Measurements from ENCODE around the gene ALDH5A1.

Gene ALDH5A1

DNA sequence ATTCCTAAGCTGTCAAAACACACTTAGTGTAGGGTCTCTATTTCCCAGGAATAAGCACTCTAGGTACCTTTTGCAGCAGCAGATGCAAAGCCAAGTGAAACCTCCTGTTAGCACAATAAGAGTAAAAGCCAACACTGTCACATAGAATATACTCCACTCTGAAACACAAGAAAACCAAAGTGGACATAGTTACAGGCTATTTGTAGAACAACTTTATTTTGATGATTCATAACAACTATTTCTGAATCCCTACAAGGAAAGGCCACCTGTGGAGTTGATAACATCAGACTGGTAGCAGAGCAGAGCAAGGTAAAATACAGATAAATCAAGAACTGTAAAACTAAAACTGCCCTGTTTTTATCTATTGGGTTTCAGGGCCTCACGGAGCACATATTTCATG is 59.7 kb downstream of the ALDH5A1 start:
- TF ChIP-seq, protein P1, sequence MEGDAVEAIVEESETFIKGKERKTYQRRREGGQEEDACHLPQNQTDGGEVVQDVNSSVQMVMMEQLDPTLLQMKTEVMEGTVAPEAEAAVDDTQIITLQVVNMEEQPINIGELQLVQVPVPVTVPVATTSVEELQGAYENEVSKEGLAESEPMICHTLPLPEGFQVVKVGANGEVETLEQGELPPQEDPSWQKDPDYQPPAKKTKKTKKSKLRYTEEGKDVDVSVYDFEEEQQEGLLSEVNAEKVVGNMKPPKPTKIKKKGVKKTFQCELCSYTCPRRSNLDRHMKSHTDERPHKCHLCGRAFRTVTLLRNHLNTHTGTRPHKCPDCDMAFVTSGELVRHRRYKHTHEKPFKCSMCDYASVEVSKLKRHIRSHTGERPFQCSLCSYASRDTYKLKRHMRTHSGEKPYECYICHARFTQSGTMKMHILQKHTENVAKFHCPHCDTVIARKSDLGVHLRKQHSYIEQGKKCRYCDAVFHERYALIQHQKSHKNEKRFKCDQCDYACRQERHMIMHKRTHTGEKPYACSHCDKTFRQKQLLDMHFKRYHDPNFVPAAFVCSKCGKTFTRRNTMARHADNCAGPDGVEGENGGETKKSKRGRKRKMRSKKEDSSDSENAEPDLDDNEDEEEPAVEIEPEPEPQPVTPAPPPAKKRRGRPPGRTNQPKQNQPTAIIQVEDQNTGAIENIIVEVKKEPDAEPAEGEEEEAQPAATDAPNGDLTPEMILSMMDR (IDR thresholded peaks at IDR 0.05; ENCODE audit: low read depth, low read length, missing control alignments), result no peak
- DNase-seq (ENCODE audit: extremely low read depth, low read depth), result no peak
- H3K4me3 ChIP-seq (replicated peaks; ENCODE audit: low read depth, low read length), result no peak overlapping the region

DNA sequence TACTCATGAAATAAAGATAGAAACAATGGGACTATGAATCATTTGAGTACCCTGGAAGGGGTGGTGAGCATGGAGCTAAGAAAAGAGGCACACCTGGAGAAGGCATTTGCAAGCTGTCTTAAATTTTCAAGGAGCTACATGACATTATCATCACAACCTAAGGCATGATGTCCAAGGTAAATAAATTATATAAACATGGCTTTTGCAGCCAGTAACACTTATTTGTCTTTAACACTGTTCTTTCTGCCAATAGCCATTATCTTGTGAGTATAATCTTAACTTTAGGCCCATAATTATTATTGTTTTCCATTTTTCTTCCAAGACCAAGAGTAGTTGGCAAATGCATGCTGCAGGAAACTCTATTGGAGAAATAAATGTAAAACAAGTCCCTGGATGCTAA is 63.7 kb downstream of the ALDH5A1 start:
- TF ChIP-seq, protein P1 (IDR thresholded peaks at IDR 0.05; ENCODE audit: low read depth, low read length, missing control alignments), result no peak
- no peak for DNase-seq (ENCODE audit: extremely low read depth, low read depth)
- no peak overlapping the region for H3K4me3 ChIP-seq (replicated peaks; ENCODE audit: low read depth, low read length)

DNA sequence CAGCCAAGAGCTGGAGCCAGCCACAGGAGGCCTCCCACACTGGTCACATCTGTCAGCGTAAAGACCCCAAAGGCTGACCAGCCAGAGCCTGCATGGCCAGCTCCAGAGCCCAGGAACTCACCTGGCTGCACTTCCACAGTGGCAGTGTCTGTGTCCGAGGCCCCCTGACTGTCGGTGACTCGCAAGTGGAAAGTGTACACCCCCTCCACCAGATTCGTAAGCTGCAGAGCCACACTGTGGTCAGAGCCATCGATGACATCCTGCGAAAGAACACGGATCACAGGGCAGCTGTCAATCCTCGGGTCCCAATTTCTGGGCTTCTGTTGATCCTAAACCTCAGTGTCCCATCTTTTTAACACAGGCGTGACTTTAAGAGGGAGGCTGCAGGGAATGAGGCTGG is 69.3 kb downstream of the ALDH5A1 start:
- DNase-seq (ENCODE audit: extremely low read depth, low read depth), result no peak
- TF ChIP-seq, protein P1 (IDR thresholded peaks at IDR 0.05; ENCODE audit: low read depth, low read length, missing control alignments), result no peak
- H3K4me3 ChIP-seq (replicated peaks; ENCODE audit: low read depth, low read length), result no peak overlapping the region

DNA sequence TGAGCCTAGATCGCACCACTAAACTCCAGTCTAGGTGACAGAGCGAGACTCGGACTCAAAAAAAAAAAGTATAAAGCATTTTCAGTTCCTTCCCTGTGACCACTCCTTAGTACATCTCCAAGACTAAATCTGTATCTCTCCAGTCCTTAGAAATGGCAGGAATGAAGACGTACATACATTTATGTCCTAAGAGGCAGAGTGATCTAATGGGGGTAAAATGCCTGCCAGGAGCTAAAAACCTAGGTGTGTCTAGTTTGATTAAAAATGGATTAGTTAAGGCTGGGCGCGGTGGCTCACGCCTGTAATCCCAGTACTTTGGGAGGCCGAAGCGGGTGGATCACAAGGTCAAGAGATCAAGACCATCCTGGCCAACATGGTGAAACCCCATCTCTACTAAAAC is 70.4 kb downstream of the ALDH5A1 start:
- TF ChIP-seq, protein P1 (IDR thresholded peaks at IDR 0.05; ENCODE audit: low read depth, low read length, missing control alignments), result no peak
- no peak for DNase-seq (ENCODE audit: extremely low read depth, low read depth)

DNA sequence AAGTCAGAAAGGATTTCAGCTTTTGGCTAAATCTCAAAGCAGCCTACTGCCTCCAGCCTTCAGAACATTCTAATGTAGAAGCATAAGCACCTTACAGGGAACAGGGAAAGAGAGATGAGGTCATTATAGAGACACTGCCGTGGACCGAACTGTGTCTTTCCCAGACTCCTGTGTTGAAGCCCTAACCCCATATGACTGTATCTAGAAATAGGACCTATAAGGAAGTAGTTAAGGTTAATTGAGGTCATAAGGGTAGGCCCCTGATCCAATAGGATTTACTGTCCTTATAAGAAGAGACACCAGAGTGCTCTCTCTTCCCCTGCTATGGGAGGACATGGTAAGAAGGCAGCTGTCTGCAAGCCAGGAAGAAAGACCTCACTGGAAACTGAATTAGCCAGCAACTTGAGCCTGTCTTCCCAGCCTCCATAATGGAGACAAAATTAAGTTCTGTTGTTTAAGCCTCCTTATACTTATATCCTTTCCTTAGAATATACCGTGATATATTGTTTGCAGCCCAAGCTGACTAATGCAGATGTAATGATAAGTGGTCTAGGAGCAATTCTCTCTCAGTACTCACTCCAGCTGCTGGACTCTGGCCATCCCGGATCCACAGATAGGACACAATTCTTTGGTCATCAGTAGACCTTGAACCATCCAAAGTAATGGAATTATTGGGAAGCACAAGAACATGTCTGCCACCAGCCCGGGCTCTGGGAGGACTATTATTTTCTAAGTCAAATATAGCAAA is 71.4 kb downstream of the ALDH5A1 start:
- TF ChIP-seq, protein P1 (IDR thresholded peaks at IDR 0.05; ENCODE audit: low read depth, low read length, missing control alignments), result no peak
- DNase-seq (ENCODE audit: extremely low read depth, low read depth), result no peak

More for the DNA sequence above, 70.4 kb downstream of the ALDH5A1 start:
- no peak overlapping the region for H3K4me3 ChIP-seq (replicated peaks; ENCODE audit: low read depth, low read length)

DNA sequence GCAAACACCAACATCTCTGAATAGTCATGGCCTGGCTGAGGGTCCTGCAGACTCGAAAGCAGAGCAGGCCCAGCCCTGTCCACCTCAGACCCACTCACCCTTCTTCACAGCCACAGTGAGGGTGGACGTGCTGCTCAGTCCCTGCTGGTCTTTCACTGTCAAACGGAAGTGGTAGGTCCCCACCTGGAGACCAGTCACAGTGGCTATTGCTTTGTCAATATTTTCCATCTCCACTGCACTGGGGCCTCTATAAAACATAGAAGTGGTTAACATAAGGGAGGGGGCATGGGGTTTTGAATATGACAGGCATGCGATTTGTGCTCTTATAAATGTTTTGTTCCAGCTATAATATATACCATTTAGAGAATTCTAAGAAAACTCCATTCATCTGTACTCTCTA is 73.9 kb downstream of the ALDH5A1 start:
- H3K4me3 ChIP-seq (replicated peaks; ENCODE audit: low read depth, low read length), result no peak overlapping the region
- no peak for DNase-seq (ENCODE audit: extremely low read depth, low read depth)

More for the DNA sequence above, 71.4 kb downstream of the ALDH5A1 start:
- H3K4me3 ChIP-seq (replicated peaks; ENCODE audit: low read depth, low read length), result no peak overlapping the region

More for the DNA sequence above, 73.9 kb downstream of the ALDH5A1 start:
- TF ChIP-seq, protein P1 (IDR thresholded peaks at IDR 0.05; ENCODE audit: low read depth, low read length, missing control alignments), result no peak
